CD14-positive monocyte (primary cell): ENCODE data around the gene GRIA1. TPM values are rescaled to one million over a fixed set of nuclear protein-coding genes. Genes with fewer than 3 reads are reported as not detected.

Experiments
- DNase-seq, 3 donors: peaks; one replicate each; pipeline ENCODE4 v3.0.0-alpha.2; 2011 to 2022
- H2AFZ ChIP-seq: 2 replicates; pipeline ENCODE4 v1.6.0; 2012; ENCODE audit warnings: mild to moderate bottlenecking, low read depth, low read length, inconsistent platforms; ENCODE audit not compliant: insufficient read depth, poor library complexity, severe bottlenecking
- H3K27ac ChIP-seq, 2 donors: 1 replicate in 1 of 2; 2 replicates in 1 of 2; pipeline ENCODE4 v1.5.1; 2012 to 2013; ENCODE audit warnings: low read length in 2 of 2, control low read depth in 1 of 2, inconsistent platforms in 1 of 2, low read depth in 1 of 2, mild to moderate bottlenecking in 1 of 2
- H3K27me3 ChIP-seq, 2 donors: one replicate each; pipeline versions ENCODE4 v1.6.0 to v1.6.1; 2011 to 2013; ENCODE audit warnings: low read length in 2 of 2; ENCODE audit not compliant: control insufficient read depth in 2 of 2, insufficient read depth in 2 of 2
- H3K36me3 ChIP-seq, 2 donors: replicated peaks in 1 of 2; 1 replicate in 1 of 2; 2 replicates in 1 of 2; pipeline versions ENCODE4 v1.5.1 to v1.6.1; 2012 to 2013; ENCODE audit warnings: low read length in 2 of 2, control low read depth in 1 of 2, inconsistent platforms in 1 of 2, mild to moderate bottlenecking in 1 of 2; ENCODE audit not compliant: insufficient read depth in 2 of 2, control insufficient read depth in 1 of 2
- H3K4me1 ChIP-seq, 2 donors: 1 replicate in 1 of 2; 2 replicates in 1 of 2; pipeline versions ENCODE4 v1.5.1 to v1.6.1; 2012 to 2013; ENCODE audit warnings: low read length in 2 of 2, control low read depth in 1 of 2, inconsistent platforms in 1 of 2, mild to moderate bottlenecking in 1 of 2, moderate library complexity in 1 of 2; ENCODE audit not compliant: insufficient read depth in 2 of 2, control insufficient read depth in 1 of 2
- H3K4me2 ChIP-seq: replicated peaks from 2 replicates; pipeline ENCODE3; 2012; ENCODE audit warnings: low read length, moderate library complexity, mild to moderate bottlenecking; ENCODE audit not compliant: poor library complexity, severe bottlenecking; ENCODE audit errors: extremely low read depth
- H3K4me3 ChIP-seq, 3 experiments: fragments of 200-600 bp in 1 of 3; sonication (generic) in 1 of 3; replicated peaks in 1 of 3; 1 replicate in 2 of 3; 2 replicates in 1 of 3; pipeline ENCODE4 v1.5.1; 2011 to 2013; ENCODE audit warnings: low read length in 3 of 3, mild to moderate bottlenecking in 3 of 3, control low read depth in 2 of 3, low read depth in 2 of 3, inconsistent platforms in 1 of 3, moderate library complexity in 1 of 3
- H3K79me2 ChIP-seq: 2 replicates; pipeline ENCODE4 v1.6.0; 2012; ENCODE audit warnings: mild to moderate bottlenecking, control low read depth, inconsistent platforms, low read length, moderate library complexity; ENCODE audit not compliant: insufficient read depth
- H3K9ac ChIP-seq: 2 replicates; pipeline ENCODE4 v1.6.0; 2017; ENCODE audit warnings: low read length, mild to moderate bottlenecking; ENCODE audit not compliant: insufficient read depth, poor library complexity, severe bottlenecking
- H3K9me3 ChIP-seq, 2 donors: replicated peaks in 1 of 2; 1 replicate in 1 of 2; 2 replicates in 1 of 2; pipeline versions ENCODE4 v1.5.1 to v1.6.1; 2012 to 2013; ENCODE audit warnings: low read length in 2 of 2, control low read depth in 1 of 2; ENCODE audit not compliant: control insufficient read depth in 1 of 2, insufficient read depth in 1 of 2
- H4K20me1 ChIP-seq: 2 replicates; pipeline ENCODE4 v1.6.0; 2012; ENCODE audit warnings: mild to moderate bottlenecking, low read length, control low read depth, moderate library complexity; ENCODE audit not compliant: insufficient read depth
- H3K27ac Mint-ChIP-seq, 7 donors: one replicate each; pipeline ENCODE4 v1.8.0; 2020; ENCODE audit warnings: mild to moderate bottlenecking in 7 of 7, mixed read lengths in 7 of 7, moderate library complexity in 6 of 7, inconsistent platforms in 2 of 7
- H3K27me3 Mint-ChIP-seq, 3 donors: one replicate each; pipeline ENCODE4 v1.8.0; 2021 to 2022; ENCODE audit warnings: low read depth in 3 of 3, mild to moderate bottlenecking in 3 of 3, mixed read lengths in 3 of 3, moderate library complexity in 3 of 3, inconsistent platforms in 1 of 3
- H3K36me3 Mint-ChIP-seq, 2 donors: one replicate each; pipeline ENCODE4 v1.8.0; 2020; ENCODE audit warnings: mixed read lengths in 2 of 2, inconsistent platforms in 1 of 2, mild to moderate bottlenecking in 1 of 2
- H3K4me1 Mint-ChIP-seq: one replicate; pipeline ENCODE4 v1.8.0; 2020; ENCODE audit warnings: mild to moderate bottlenecking, mixed read lengths
- H3K4me3 Mint-ChIP-seq, 2 donors: one replicate each; pipeline ENCODE4 v1.8.0; 2020; ENCODE audit warnings: mild to moderate bottlenecking in 2 of 2, mixed read lengths in 2 of 2, moderate library complexity in 1 of 2
- H3K9me3 Mint-ChIP-seq, 7 donors: one replicate each; pipeline ENCODE4 v1.8.0; 2020 to 2022; ENCODE audit warnings: mixed read lengths in 7 of 7, mild to moderate bottlenecking in 6 of 7, moderate library complexity in 6 of 7, inconsistent platforms in 2 of 7
- WGBS: methylation state at CpG from one replicate; pipeline ENCODE4 v1.1.5; 2013; ENCODE audit warnings: missing lambda C conversion rate; ENCODE audit not compliant: insufficient coverage; 5-methylcytosine and 5-hydroxymethylcytosine counted together
- intact Hi-C, 2 donors: fragments of 100-400 bp; cut with micrococcal nuclease; formaldehyde crosslinking; loops; one replicate each; pipeline versions ENCODE4 v1.15.0 to v1.15.1; 2023
- polyA plus RNA-seq, 3 donors: library from polyadenylated mRNA; depleted of rRNA in 1 of 3; unstranded in 2 of 3; stranded (reverse) in 1 of 3; fragments of 300-500 nt in 2 of 3; fragments of >200 nt in 1 of 3; fragmentation: Illumina TruSeq in 2 of 3; gene quantifications; 1 replicate in 2 of 3; 2 replicates in 1 of 3; pipeline ENCODE4 v1.2.3, GENCODE V29; 2012 to 2021
- TF ChIP-seq, protein P1 (sequence below): fragments of 200-600 bp; IDR thresholded peaks from one replicate; pipeline ENCODE4 v1.8.0; 2022; ENCODE audit warnings: antibody characterized with exemption, mild to moderate bottlenecking

The GRIA1 gene
- polyA plus RNA-seq, 3 donors: not detected

DNA sequence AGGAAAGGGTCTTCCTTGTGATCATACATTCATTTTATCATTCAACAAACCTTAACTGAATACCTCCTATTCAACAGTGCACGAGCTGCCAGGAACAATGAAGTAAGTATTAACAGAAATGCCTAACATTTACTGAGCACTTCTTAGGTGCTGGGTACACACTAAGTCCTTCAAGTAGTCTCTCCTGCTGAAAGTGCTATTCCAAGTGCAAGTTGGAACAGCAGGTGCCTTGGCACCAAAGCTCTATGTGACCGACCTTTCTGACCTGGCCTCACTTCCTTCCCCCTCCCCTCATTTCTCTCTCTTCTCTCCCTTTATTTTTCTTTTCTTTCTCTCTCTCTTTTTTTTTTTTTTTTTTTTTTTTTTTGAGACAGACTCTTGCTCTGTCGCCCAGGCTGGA is 94.5 kb downstream of the GRIA1 start:
- Histone ChIP-seq H3K4me1 (no peaks in the 10 kb centered on the region), H3K9ac (no peak overlapping the region), H3K27me3 (no peaks in the 10 kb centered on the region), H3K79me2 (no peaks in the 10 kb centered on the region), H3K4me2 (no peak overlapping the region), H3K36me3 (no peaks in the 10 kb centered on the region), H2AFZ (no peak overlapping the region), H3K27ac (no peak overlapping the region), H4K20me1 (no peaks in the 10 kb centered on the region), H3K9me3 (no peaks in the 10 kb centered on the region), H3K4me3 (no peak overlapping the region)
- no peaks in the 10 kb centered on the region for H3K36me3 Mint-ChIP-seq
- no peaks in the 10 kb centered on the region for H3K4me1 Mint-ChIP-seq
- peaks cover 0 to 5% (median 3%) of the 10 kb centered on the region in 7 donors for H3K9me3 Mint-ChIP-seq
- H3K4me3 Mint-ChIP-seq: no peak overlapping the region
- TF ChIP-seq, protein P1, sequence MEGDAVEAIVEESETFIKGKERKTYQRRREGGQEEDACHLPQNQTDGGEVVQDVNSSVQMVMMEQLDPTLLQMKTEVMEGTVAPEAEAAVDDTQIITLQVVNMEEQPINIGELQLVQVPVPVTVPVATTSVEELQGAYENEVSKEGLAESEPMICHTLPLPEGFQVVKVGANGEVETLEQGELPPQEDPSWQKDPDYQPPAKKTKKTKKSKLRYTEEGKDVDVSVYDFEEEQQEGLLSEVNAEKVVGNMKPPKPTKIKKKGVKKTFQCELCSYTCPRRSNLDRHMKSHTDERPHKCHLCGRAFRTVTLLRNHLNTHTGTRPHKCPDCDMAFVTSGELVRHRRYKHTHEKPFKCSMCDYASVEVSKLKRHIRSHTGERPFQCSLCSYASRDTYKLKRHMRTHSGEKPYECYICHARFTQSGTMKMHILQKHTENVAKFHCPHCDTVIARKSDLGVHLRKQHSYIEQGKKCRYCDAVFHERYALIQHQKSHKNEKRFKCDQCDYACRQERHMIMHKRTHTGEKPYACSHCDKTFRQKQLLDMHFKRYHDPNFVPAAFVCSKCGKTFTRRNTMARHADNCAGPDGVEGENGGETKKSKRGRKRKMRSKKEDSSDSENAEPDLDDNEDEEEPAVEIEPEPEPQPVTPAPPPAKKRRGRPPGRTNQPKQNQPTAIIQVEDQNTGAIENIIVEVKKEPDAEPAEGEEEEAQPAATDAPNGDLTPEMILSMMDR: no peak
- peaks cover 0 to 6% (median 0%) of the 10 kb centered on the region in 3 donors for H3K27me3 Mint-ChIP-seq
- no peak for DNase-seq
- no peak overlapping the region for H3K27ac Mint-ChIP-seq
- 89% methylated on average over 1 of the region's 3 CpGs for WGBS
- intact Hi-C loops: no loop called here

DNA sequence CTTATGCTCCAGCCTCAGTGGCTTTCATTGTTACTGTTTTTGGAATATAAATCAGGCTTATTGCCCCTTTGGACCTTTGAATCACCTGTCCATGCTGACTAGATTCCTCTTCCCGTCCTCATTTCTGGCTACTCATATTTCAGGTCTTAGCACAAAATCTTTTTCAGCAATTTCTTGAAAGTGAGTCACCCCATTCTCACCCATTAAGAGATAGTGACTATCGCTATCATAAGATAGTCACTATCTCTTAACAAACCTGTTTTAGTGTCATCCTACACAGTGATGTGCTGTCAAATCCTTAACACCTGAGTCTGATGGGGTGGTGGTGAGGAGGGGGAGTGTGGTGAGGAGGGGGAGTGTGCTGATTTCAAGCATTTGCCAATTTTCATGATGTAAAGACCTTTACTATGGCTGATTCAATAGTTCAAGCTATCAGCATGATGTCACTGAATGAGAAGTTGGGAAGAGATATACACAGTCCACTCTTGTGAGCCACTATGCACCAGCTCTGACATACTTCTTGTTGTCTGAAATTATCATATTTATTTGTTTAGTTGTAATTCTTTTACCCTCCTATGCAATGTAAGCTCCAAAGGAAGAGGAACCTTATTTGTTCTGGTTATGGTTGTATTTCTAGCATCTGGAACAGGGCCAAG is 95.3 kb downstream of the GRIA1 start:
- peaks cover 0 to 6% (median 0%) of the 10 kb centered on the region in 3 donors for H3K27me3 Mint-ChIP-seq
- intact Hi-C loops: no loop called here
- 40% methylated on average over 1 of the region's 2 CpGs for WGBS
- Histone ChIP-seq H3K79me2 (no peaks in the 10 kb centered on the region), H3K4me3 (no peak overlapping the region), H2AFZ (no peak overlapping the region), H3K9me3 (no peaks in the 10 kb centered on the region), H3K36me3 (no peaks in the 10 kb centered on the region), H4K20me1 (no peaks in the 10 kb centered on the region), H3K27me3 (no peaks in the 10 kb centered on the region), H3K4me1 (no peaks in the 10 kb centered on the region), H3K9ac (no peak overlapping the region), H3K4me2 (no peak overlapping the region), H3K27ac (no peak overlapping the region)
- TF ChIP-seq, protein P1: no peak
- no peak overlapping the region for H3K27ac Mint-ChIP-seq
- H3K4me3 Mint-ChIP-seq: no peak overlapping the region
- H3K9me3 Mint-ChIP-seq: peaks cover 0 to 5% (median 3%) of the 10 kb centered on the region in 7 donors
- no peaks in the 10 kb centered on the region for H3K4me1 Mint-ChIP-seq
- DNase-seq: no peak
- no peaks in the 10 kb centered on the region for H3K36me3 Mint-ChIP-seq
